Pancreas (tissue), 10 donors: ENCODE results near the gene TSHZ1. TPM values are rescaled to one million over a fixed set of nuclear protein-coding genes. Genes with fewer than 3 reads are reported as not detected.

Experiments used
- ATAC-seq, 4 donors: fragments of 200-7000 bp; cut with Tn5 transposase; one replicate each; pipeline versions ENCODE4 v1.8.0 to v1.9.1; 2020; ENCODE audit warnings: mild to moderate bottlenecking in 4 of 4, moderate library complexity in 4 of 4
- DNase-seq, 6 donors: peaks; one replicate each; pipeline ENCODE4 v3.0.0-alpha.2; 2020
- FAIRE-seq: peaks from 2 replicates; lab custom pipeline; 2012; peaks lifted over from hg19 to GRCh38; lab: Jason Lieb, UNC
- H3K27ac ChIP-seq, 4 donors: fragments of 200-600 bp; sonication (generic); 1 replicate in 3 of 4; 2 replicates in 1 of 4; pipeline versions ENCODE4 v1.5.0 to v1.8.0; 2020
- H3K27me3 ChIP-seq, 4 donors: fragments of 200-600 bp; one replicate each; pipeline ENCODE4 v1.8.0; 2021
- H3K36me3 ChIP-seq, 3 donors: fragments of 200-600 bp; sonication (generic) in 1 of 3; one replicate each; pipeline versions ENCODE4 v1.5.0 to v1.8.0; 2020 to 2021
- H3K4me1 ChIP-seq, 3 donors: fragments of 200-600 bp; one replicate each; pipeline ENCODE4 v1.8.0; 2021
- H3K4me3 ChIP-seq, 4 donors: fragments of 200-600 bp; sonication (generic) in 2 of 4; one replicate each; pipeline versions ENCODE4 v1.5.0 to v1.8.0; 2020 to 2021
- H3K9me3 ChIP-seq, 4 donors: fragments of 200-600 bp; one replicate each; pipeline ENCODE4 v1.8.0; 2021
- CTCF ChIP-seq, 4 donors: fragments of 200-600 bp; sonication (generic) in 3 of 4; IDR thresholded peaks; one replicate each; pipeline versions ENCODE4 v1.5.0 to v1.8.0; 2021; ENCODE audit warnings: antibody characterized with exemption in 4 of 4
- WGBS, 2 donors: extraction: QIAGEN DNeasy Blood & Tissue Kit; methylation state at CpG; one replicate each; pipeline ENCODE4 v1.1.7; 2013; 5-methylcytosine and 5-hydroxymethylcytosine counted together
- intact Hi-C, 3 donors: fragments of 100-400 bp; cut with DNase I; formaldehyde crosslinking; loops; one replicate each; pipeline versions ENCODE4 v1.11.1 to v1.14.2; 2022
- polyA plus RNA-seq, 2 donors: library from polyadenylated mRNA; stranded (reverse); fragments of 200-250 nt; gene quantifications; one replicate each; pipeline ENCODE4 v1.2.3, GENCODE V29; 2013
- total RNA-seq, 6 donors: library from RNA; stranded (reverse); fragmentation: NEBNext Ultra II Directional in 4 of 6; extraction: Animal tissue kit (Norgen Biotek cat#: 25700) in 4 of 6; gene quantifications; one replicate each; pipeline versions ENCODE4 v1.2.1 to v1.2.4, GENCODE V29; 2021 to 2023
- donor health status: healthy with polysubstance abuse.
- donor health status: DM: no; HTN: no; CAD: no; lungs with moderate emphysema.
- donor health status: DM: no; HTN: no; CAD: no.
- donor health status: control.
- donor health status: control.
- donor health status: Bipolar disorder and iron deficiency.
- donor health status: DM: yes; HTN: yes; CAD: no.
- donor health status: DM: no; HTN: no; CAD: no.
- donor health status: DM: no; HTN: no; CAD: no.
- donor health status: DM: yes; HTN: yes; CAD: no.

Gene TSHZ1
- total and polyA plus RNA-seq, 8 donors = 4.7 to 13.6 (median 7.6) TPM

DNA sequence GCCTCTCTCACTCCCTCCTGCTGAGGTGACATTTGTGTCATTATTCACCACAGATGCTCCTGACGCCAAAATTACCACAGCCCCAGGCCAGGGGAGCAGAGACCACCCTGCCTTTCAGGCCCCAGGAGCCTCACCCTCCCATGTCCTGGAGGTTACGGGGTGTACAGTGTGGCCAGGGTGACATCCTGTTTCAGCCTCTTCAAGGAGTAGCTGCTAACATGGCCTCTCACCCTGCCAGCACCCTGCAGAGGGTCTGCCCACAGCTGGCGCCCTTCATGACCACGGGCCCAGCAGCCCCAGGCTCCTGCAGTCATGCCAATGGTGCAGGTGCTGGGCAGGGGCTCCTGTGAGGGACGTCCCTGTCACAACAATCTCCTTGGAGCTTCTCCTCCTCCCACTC, 124.3 kb downstream of the TSHZ1 start:
- no peak for ATAC-seq

GRCh38 chr18:75335511-75335910, 124.9 kb downstream of the TSHZ1 start:
- no peak overlapping the region for H3K27ac ChIP-seq
- no peak for DNase-seq
- FAIRE-seq = no peak

More for the DNA sequence above, 124.3 kb downstream of the TSHZ1 start:
- Histone ChIP-seq H3K36me3 (no peaks in the 10 kb centered on the region), H3K9me3 (no peaks in the 10 kb centered on the region), H3K4me3 (no peak overlapping the region), H3K4me1 (no peaks in the 10 kb centered on the region), H3K27ac (no peak overlapping the region), H3K27me3 (no peaks in the 10 kb centered on the region)
- no peak for TF ChIP-seq CTCF (IDR thresholded peaks at IDR 0.05)
- FAIRE-seq (no peak), DNase-seq (peak in 1 of 6 donors; percentile 35)
- 77 to 89% methylated on average over 5 of the region's 5 CpGs for WGBS, 2 donors
- intact Hi-C loops = no loop called here

DNA sequence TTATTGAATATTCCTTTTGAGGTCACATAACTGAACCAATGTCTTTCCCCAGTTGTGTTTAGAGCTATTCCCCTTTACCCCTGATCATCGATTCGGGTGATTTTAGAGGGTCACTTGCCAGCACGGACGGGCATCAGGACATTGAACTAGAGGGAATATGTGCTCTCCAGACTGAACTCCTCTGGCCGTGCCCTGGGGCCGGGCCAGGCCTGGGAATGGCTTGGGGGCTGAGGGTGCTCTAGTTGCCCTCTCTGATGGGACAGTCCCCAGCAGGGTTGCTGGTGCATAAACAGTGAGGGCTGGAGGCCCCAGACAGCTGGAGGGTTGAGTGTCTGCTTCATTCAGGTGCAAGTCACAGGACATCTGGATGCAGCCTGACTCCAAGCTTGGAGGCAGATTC, 126.2 kb downstream of the TSHZ1 start:
- FAIRE-seq = no peak
- H3K9me3 ChIP-seq = no peaks in the 10 kb centered on the region
- no peaks in the 10 kb centered on the region for H3K36me3 ChIP-seq
- H3K27ac ChIP-seq = no peak overlapping the region
- H3K4me1 ChIP-seq = no peaks in the 10 kb centered on the region
- intact Hi-C loops = no loop called here
- DNase-seq = peak in 1 of 6 donors; percentile 20
- H3K27me3 ChIP-seq = no peaks in the 10 kb centered on the region
- H3K4me3 ChIP-seq = no peak overlapping the region
- ATAC-seq = no peak
- TF ChIP-seq CTCF (IDR thresholded peaks at IDR 0.05) = no peak
- 83 to 89% methylated on average over 6 of the region's 6 CpGs for WGBS, 2 donors

More at GRCh38 chr18:75335511-75335910, 124.9 kb downstream of the TSHZ1 start:
- 84 to 91% methylated on average over 6 of the region's 6 CpGs for WGBS, 2 donors
- TF ChIP-seq CTCF (IDR thresholded peaks at IDR 0.05) = no peak
- no peaks in the 10 kb centered on the region for H3K4me1 ChIP-seq
- no peak for ATAC-seq
- intact Hi-C loops = no loop called here
- H3K9me3 ChIP-seq = no peaks in the 10 kb centered on the region
- H3K4me3 ChIP-seq = no peak overlapping the region
- H3K36me3 ChIP-seq = no peaks in the 10 kb centered on the region
- no peaks in the 10 kb centered on the region for H3K27me3 ChIP-seq

GRCh38 chr18:75337348-75337747, 126.8 kb downstream of the TSHZ1 start:
- no peak for FAIRE-seq
- WGBS, 2 donors = 78 to 88% methylated on average over 7 of the region's 7 CpGs

More at GRCh38 chr18:75337348-75337747, 126.8 kb downstream of the TSHZ1 start:
- ATAC-seq (no peak), DNase-seq (no peak)
- no peak overlapping the region for H3K4me3 ChIP-seq
- no peaks in the 10 kb centered on the region for H3K9me3 ChIP-seq
- no peaks in the 10 kb centered on the region for H3K27me3 ChIP-seq
- TF ChIP-seq CTCF (IDR thresholded peaks at IDR 0.05) = no peak
- H3K4me1 ChIP-seq = no peaks in the 10 kb centered on the region
- no peaks in the 10 kb centered on the region for H3K36me3 ChIP-seq
- H3K27ac ChIP-seq = no peak overlapping the region
- intact Hi-C loops = no loop called here
